Sigmoid colon (tissue), 4 donors: ENCODE results near the gene IL2RA.

Source experiments
- EP300 ChIP-seq, 4 donors: sonication (generic); formaldehyde crosslinking; IDR thresholded peaks; one replicate each; pipeline ENCODE4 v1.6.1; 2017; ENCODE audit warnings: antibody characterized with exemption in 4 of 4
- POLR2A ChIP-seq, 2 donors: fragments of 450-650 bp; IDR thresholded peaks; one replicate each; pipeline ENCODE4 v1.6.1; 2016; ENCODE audit warnings: antibody characterized with exemption in 2 of 2, mild to moderate bottlenecking in 2 of 2, moderate library complexity in 2 of 2
- POLR2AphosphoS5 ChIP-seq, 4 donors: sonication (generic); formaldehyde crosslinking; IDR thresholded peaks; one replicate each; pipeline ENCODE4 v1.6.1; 2017; ENCODE audit warnings: antibody characterized with exemption in 4 of 4
- TF ChIP-seq, protein P1 (sequence below), 4 experiments: fragments of 450-650 bp in 3 of 4; fragments of 200-600 bp in 1 of 4; IDR thresholded peaks; one replicate each; pipeline ENCODE4 v1.5.1; 2016 to 2019; ENCODE audit warnings: antibody characterized with exemption in 4 of 4, mild to moderate bottlenecking in 3 of 4, moderate library complexity in 2 of 4

DNA sequence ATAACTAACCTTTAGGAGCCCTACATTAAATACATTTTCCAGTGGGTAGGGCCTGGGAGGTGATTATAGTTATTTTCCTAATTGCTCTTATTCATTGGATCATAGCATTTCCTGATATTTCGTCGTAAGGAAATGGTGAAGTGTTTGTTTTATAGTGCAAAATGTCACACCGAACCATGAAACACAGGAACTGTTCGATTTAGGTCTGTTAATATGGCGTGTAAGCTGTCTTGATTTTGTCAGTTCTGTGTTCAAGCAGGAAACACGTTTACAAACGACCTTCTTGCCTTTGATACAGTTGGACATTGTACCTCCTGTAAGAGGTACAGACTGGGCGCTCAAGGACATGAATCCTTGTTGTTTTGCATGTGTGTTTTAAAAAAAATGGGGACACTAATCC, 41.4 kb upstream of the IL2RA start:
- TF ChIP-seq, protein P1, sequence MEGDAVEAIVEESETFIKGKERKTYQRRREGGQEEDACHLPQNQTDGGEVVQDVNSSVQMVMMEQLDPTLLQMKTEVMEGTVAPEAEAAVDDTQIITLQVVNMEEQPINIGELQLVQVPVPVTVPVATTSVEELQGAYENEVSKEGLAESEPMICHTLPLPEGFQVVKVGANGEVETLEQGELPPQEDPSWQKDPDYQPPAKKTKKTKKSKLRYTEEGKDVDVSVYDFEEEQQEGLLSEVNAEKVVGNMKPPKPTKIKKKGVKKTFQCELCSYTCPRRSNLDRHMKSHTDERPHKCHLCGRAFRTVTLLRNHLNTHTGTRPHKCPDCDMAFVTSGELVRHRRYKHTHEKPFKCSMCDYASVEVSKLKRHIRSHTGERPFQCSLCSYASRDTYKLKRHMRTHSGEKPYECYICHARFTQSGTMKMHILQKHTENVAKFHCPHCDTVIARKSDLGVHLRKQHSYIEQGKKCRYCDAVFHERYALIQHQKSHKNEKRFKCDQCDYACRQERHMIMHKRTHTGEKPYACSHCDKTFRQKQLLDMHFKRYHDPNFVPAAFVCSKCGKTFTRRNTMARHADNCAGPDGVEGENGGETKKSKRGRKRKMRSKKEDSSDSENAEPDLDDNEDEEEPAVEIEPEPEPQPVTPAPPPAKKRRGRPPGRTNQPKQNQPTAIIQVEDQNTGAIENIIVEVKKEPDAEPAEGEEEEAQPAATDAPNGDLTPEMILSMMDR (IDR thresholded peaks at IDR 0.05), result no peak
- TF ChIP-seq POLR2A (IDR thresholded peaks at IDR 0.05) (no peak), POLR2AphosphoS5 (IDR thresholded peaks at IDR 0.05) (no peak), EP300 (IDR thresholded peaks at IDR 0.05) (no peak)
